CD14-positive monocyte (primary cell): ENCODE data around the gene SIGLEC14. TPM values are rescaled to one million over a fixed set of nuclear protein-coding genes. Genes with fewer than 3 reads are reported as not detected.

Source experiments
- DNase-seq, 3 donors: peaks; one replicate each; pipeline ENCODE4 v3.0.0-alpha.2; 2011 to 2022
- H2AFZ ChIP-seq: 2 replicates; pipeline ENCODE4 v1.6.0; 2012; ENCODE audit warnings: mild to moderate bottlenecking, low read depth, low read length, inconsistent platforms; ENCODE audit not compliant: insufficient read depth, poor library complexity, severe bottlenecking
- H3K27ac ChIP-seq, 2 donors: 1 replicate in 1 of 2; 2 replicates in 1 of 2; pipeline ENCODE4 v1.5.1; 2012 to 2013; ENCODE audit warnings: low read length in 2 of 2, control low read depth in 1 of 2, inconsistent platforms in 1 of 2, low read depth in 1 of 2, mild to moderate bottlenecking in 1 of 2
- H3K27me3 ChIP-seq, 2 donors: one replicate each; pipeline versions ENCODE4 v1.6.0 to v1.6.1; 2011 to 2013; ENCODE audit warnings: low read length in 2 of 2; ENCODE audit not compliant: control insufficient read depth in 2 of 2, insufficient read depth in 2 of 2
- H3K36me3 ChIP-seq, 2 donors: replicated peaks in 1 of 2; 1 replicate in 1 of 2; 2 replicates in 1 of 2; pipeline versions ENCODE4 v1.5.1 to v1.6.1; 2012 to 2013; ENCODE audit warnings: low read length in 2 of 2, control low read depth in 1 of 2, inconsistent platforms in 1 of 2, mild to moderate bottlenecking in 1 of 2; ENCODE audit not compliant: insufficient read depth in 2 of 2, control insufficient read depth in 1 of 2
- H3K4me1 ChIP-seq, 2 donors: 1 replicate in 1 of 2; 2 replicates in 1 of 2; pipeline versions ENCODE4 v1.5.1 to v1.6.1; 2012 to 2013; ENCODE audit warnings: low read length in 2 of 2, control low read depth in 1 of 2, inconsistent platforms in 1 of 2, mild to moderate bottlenecking in 1 of 2, moderate library complexity in 1 of 2; ENCODE audit not compliant: insufficient read depth in 2 of 2, control insufficient read depth in 1 of 2
- H3K4me2 ChIP-seq: replicated peaks from 2 replicates; pipeline ENCODE3; 2012; ENCODE audit warnings: low read length, moderate library complexity, mild to moderate bottlenecking; ENCODE audit not compliant: poor library complexity, severe bottlenecking; ENCODE audit errors: extremely low read depth
- H3K4me3 ChIP-seq, 3 experiments: fragments of 200-600 bp in 1 of 3; sonication (generic) in 1 of 3; replicated peaks in 1 of 3; 1 replicate in 2 of 3; 2 replicates in 1 of 3; pipeline ENCODE4 v1.5.1; 2011 to 2013; ENCODE audit warnings: low read length in 3 of 3, mild to moderate bottlenecking in 3 of 3, control low read depth in 2 of 3, low read depth in 2 of 3, inconsistent platforms in 1 of 3, moderate library complexity in 1 of 3
- H3K79me2 ChIP-seq: 2 replicates; pipeline ENCODE4 v1.6.0; 2012; ENCODE audit warnings: mild to moderate bottlenecking, control low read depth, inconsistent platforms, low read length, moderate library complexity; ENCODE audit not compliant: insufficient read depth
- H3K9ac ChIP-seq: 2 replicates; pipeline ENCODE4 v1.6.0; 2017; ENCODE audit warnings: low read length, mild to moderate bottlenecking; ENCODE audit not compliant: insufficient read depth, poor library complexity, severe bottlenecking
- H3K9me3 ChIP-seq, 2 donors: replicated peaks in 1 of 2; 1 replicate in 1 of 2; 2 replicates in 1 of 2; pipeline versions ENCODE4 v1.5.1 to v1.6.1; 2012 to 2013; ENCODE audit warnings: low read length in 2 of 2, control low read depth in 1 of 2; ENCODE audit not compliant: control insufficient read depth in 1 of 2, insufficient read depth in 1 of 2
- H4K20me1 ChIP-seq: 2 replicates; pipeline ENCODE4 v1.6.0; 2012; ENCODE audit warnings: mild to moderate bottlenecking, low read length, control low read depth, moderate library complexity; ENCODE audit not compliant: insufficient read depth
- H3K27ac Mint-ChIP-seq, 7 donors: one replicate each; pipeline ENCODE4 v1.8.0; 2020; ENCODE audit warnings: mild to moderate bottlenecking in 7 of 7, mixed read lengths in 7 of 7, moderate library complexity in 6 of 7, inconsistent platforms in 2 of 7
- H3K27me3 Mint-ChIP-seq, 3 donors: one replicate each; pipeline ENCODE4 v1.8.0; 2021 to 2022; ENCODE audit warnings: low read depth in 3 of 3, mild to moderate bottlenecking in 3 of 3, mixed read lengths in 3 of 3, moderate library complexity in 3 of 3, inconsistent platforms in 1 of 3
- H3K36me3 Mint-ChIP-seq, 2 donors: one replicate each; pipeline ENCODE4 v1.8.0; 2020; ENCODE audit warnings: mixed read lengths in 2 of 2, inconsistent platforms in 1 of 2, mild to moderate bottlenecking in 1 of 2
- H3K4me1 Mint-ChIP-seq: one replicate; pipeline ENCODE4 v1.8.0; 2020; ENCODE audit warnings: mild to moderate bottlenecking, mixed read lengths
- H3K4me3 Mint-ChIP-seq, 2 donors: one replicate each; pipeline ENCODE4 v1.8.0; 2020; ENCODE audit warnings: mild to moderate bottlenecking in 2 of 2, mixed read lengths in 2 of 2, moderate library complexity in 1 of 2
- H3K9me3 Mint-ChIP-seq, 7 donors: one replicate each; pipeline ENCODE4 v1.8.0; 2020 to 2022; ENCODE audit warnings: mixed read lengths in 7 of 7, mild to moderate bottlenecking in 6 of 7, moderate library complexity in 6 of 7, inconsistent platforms in 2 of 7
- WGBS: methylation state at CpG from one replicate; pipeline ENCODE4 v1.1.5; 2013; ENCODE audit warnings: missing lambda C conversion rate; ENCODE audit not compliant: insufficient coverage; 5-methylcytosine and 5-hydroxymethylcytosine counted together
- intact Hi-C, 2 donors: fragments of 100-400 bp; cut with micrococcal nuclease; formaldehyde crosslinking; loops; one replicate each; pipeline versions ENCODE4 v1.15.0 to v1.15.1; 2023
- polyA plus RNA-seq, 3 donors: library from polyadenylated mRNA; depleted of rRNA in 1 of 3; unstranded in 2 of 3; stranded (reverse) in 1 of 3; fragments of 300-500 nt in 2 of 3; fragments of >200 nt in 1 of 3; fragmentation: Illumina TruSeq in 2 of 3; gene quantifications; 1 replicate in 2 of 3; 2 replicates in 1 of 3; pipeline ENCODE4 v1.2.3, GENCODE V29; 2012 to 2021
- TF ChIP-seq, protein P1 (sequence below): fragments of 200-600 bp; IDR thresholded peaks from one replicate; pipeline ENCODE4 v1.8.0; 2022; ENCODE audit warnings: antibody characterized with exemption, mild to moderate bottlenecking

SIGLEC14 gene
- polyA plus RNA-seq, 3 donors = 63.5 to 129 (median 95.0) TPM

DNA sequence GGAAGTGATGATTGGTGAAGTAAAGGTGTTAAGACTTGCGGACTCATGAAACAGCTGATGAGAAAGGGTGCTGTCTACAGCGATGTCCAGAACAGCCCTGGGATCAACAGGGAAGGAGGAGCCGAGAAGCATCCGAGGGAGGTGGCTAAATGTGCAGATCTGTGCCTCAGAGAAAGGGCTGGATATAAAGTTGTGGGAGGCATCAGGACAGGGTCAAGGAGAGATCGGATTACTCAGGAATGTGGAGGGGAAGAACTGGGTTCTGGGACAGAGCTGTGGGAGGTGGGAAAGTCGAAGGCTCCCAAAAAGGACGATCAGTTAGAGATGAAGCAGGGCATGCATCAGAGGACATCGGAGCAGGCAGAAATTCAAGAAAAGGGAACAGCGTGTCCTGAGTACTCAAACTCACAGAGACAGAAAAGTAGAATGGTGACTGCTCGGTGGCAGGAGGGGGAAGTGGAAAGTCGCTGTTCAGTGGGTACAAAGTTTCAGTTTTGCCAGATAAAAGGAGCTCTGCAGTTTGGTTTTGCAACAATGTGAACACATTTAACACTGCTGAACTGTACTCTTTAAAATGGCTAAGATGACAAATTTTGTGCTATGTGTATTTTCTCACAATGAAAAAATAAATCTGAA, 1.9 kb downstream of the SIGLEC14 start:
- intact Hi-C loops = no loop called here
- Histone ChIP-seq H2AFZ (no peak overlapping the region), H3K27me3 (no peaks in the 10 kb centered on the region), H3K36me3 (peaks cover 31 to 42% of the 10 kb centered on the region in 2 donors), H3K4me2 (peak overlapping the region; percentile 84), H3K27ac (peak overlapping the region; percentile 76 to 79), H3K4me1 (peaks cover 66 to 68% of the 10 kb centered on the region in 2 donors), H3K4me3 (peak overlapping the region; percentile 46 to 81 (median 78)), H3K9ac (peak overlapping the region; percentile 53), H3K79me2 (peaks cover 58% of the 10 kb centered on the region), H4K20me1 (peaks cover 52% of the 10 kb centered on the region), H3K9me3 (no peaks in the 10 kb centered on the region)
- H3K36me3 Mint-ChIP-seq = peaks cover 49 to 61% of the 10 kb centered on the region in 2 donors
- TF ChIP-seq, protein P1, sequence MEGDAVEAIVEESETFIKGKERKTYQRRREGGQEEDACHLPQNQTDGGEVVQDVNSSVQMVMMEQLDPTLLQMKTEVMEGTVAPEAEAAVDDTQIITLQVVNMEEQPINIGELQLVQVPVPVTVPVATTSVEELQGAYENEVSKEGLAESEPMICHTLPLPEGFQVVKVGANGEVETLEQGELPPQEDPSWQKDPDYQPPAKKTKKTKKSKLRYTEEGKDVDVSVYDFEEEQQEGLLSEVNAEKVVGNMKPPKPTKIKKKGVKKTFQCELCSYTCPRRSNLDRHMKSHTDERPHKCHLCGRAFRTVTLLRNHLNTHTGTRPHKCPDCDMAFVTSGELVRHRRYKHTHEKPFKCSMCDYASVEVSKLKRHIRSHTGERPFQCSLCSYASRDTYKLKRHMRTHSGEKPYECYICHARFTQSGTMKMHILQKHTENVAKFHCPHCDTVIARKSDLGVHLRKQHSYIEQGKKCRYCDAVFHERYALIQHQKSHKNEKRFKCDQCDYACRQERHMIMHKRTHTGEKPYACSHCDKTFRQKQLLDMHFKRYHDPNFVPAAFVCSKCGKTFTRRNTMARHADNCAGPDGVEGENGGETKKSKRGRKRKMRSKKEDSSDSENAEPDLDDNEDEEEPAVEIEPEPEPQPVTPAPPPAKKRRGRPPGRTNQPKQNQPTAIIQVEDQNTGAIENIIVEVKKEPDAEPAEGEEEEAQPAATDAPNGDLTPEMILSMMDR = no peak
- peak overlapping the region; percentile 82 to 99 for H3K4me3 Mint-ChIP-seq
- H3K9me3 Mint-ChIP-seq = no peaks in the 10 kb centered on the region
- peak in 1 of 3 donors; percentile 54 for DNase-seq
- peaks cover 0 to 7% (median 6%) of the 10 kb centered on the region in 3 donors for H3K27me3 Mint-ChIP-seq
- peak overlapping the region; percentile 88 to 95 (median 90) for H3K27ac Mint-ChIP-seq
- 48% methylated on average over 10 of the region's 11 CpGs for WGBS
- H3K4me1 Mint-ChIP-seq = peaks cover 82% of the 10 kb centered on the region

DNA sequence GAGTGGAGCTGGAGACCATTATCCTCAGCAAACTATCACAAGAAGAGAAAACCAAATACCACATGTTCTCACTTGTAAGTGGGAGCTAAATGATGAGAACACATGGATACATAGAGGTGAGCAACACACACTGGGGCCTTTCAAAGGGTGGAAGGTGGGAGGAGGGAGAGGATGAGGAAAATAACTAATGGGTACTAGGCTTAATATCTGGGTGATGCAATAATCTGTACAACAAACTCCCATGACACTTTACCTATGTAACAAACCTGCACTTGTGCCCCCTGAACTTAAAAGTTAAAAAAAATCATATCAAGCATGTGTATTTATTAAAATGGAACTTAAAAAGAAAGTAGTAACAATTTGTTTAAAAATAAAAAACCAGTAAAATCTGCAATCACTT, 5.0 kb downstream of the SIGLEC14 start:
- TF ChIP-seq, protein P1 = no peak
- Mint-ChIP-seq H3K9me3 (peaks cover 0 to 5% (median 2%) of the 10 kb centered on the region in 7 donors), H3K4me3 (peak overlapping the region in 1 of 2 donors; percentile 43), H3K4me1 (peaks cover 72% of the 10 kb centered on the region), H3K36me3 (peaks cover 57 to 73% of the 10 kb centered on the region in 2 donors), H3K27ac (peak overlapping the region in 4 of 7 donors; percentile 0 to 30 (median 13)), H3K27me3 (peaks cover 0 to 5% (median 2%) of the 10 kb centered on the region in 3 donors)
- intact Hi-C loops = no loop called here
- Histone ChIP-seq H4K20me1 (peaks cover 59% of the 10 kb centered on the region), H3K4me3 (no peak overlapping the region), H3K27me3 (no peaks in the 10 kb centered on the region), H3K79me2 (peaks cover 53% of the 10 kb centered on the region), H3K9ac (no peak overlapping the region), H3K27ac (no peak overlapping the region), H3K36me3 (peaks cover 37 to 52% of the 10 kb centered on the region in 2 donors), H2AFZ (no peak overlapping the region), H3K4me2 (no peak overlapping the region), H3K9me3 (no peaks in the 10 kb centered on the region), H3K4me1 (peaks cover 47 to 54% of the 10 kb centered on the region in 2 donors)
- no peak for DNase-seq
